DMS 273 treated with DMSO at 0.1 percent for 48 hours (cell line): ENCODE results near the gene SCG5.

Experiments used
- DNase-seq: peaks from one replicate; lab custom pipeline; 2025; lab: John Stamatoyannopoulos, UW

The SCG5 gene

DNA sequence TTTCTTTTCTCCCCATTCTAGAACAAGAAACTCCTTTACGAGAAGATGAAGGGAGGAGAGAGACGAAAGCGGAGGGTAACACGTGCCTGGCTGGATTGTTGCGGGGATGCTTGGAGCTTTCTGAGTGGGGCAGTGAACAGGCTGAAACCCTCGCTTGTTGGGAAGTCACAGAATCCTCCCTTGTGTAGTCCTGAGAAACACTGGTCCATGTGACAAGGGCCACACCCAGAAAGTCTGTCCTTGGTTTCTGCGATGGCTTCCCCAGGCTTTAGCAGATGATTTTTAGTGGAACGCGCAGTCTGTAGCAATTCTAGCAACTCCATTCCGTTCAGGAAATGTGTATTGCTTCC is 50.2 kb downstream of the SCG5 start:
- no peak for DNase-seq

DNA sequence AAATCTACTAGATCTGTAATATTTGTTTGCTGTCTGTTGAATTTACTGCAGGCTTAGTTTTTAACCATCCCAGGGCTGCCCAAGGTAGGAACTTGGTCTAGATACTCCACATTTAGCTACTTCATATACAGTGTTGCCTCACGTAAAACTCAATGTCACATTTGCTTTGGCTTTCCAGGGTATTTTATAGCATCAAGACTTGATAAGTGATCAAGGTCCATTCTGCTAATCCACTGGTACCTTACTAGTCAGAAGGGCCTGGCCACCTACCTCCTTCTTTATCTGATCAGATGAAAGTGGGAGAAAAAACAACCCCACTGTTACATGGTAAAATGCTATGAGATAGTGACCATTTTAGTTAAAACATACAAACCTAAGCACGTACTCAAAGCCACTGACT is 50.8 kb downstream of the SCG5 start:
- no peak for DNase-seq

DNA sequence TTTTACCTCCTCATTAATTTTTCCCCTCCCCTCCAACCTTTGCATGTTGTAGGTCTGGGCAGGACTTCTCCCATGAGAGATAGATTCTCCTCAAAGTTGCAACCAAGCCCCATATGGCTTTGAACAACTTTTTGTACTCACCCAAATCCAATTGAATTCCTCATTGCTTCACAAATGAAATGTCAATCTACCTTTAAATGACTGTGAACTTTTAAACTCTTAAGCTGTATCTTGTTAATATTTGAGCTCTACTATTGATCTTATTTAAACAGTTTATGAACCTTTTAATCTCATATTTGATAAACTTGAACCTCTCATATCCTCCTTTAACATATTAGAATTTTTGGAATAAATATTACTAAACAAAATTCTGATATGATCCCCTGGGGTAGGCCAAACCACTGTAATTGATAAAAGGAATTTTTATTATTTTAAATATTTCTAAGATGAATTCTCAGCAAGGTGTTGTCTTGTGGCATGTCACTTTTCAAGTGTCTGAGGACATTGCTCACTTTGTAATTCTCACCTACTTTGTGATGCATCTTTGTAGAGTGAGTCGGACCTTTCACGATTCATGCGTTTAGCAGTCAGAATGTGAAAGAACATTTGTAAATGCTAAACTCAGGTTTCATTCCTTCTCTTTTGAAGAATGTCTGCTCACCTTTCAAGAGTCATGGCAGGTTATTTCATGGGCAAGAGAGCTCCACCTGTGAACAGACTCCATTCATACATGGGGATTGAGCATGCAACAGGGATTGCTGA is 52.9 kb downstream of the SCG5 start:
- DNase-seq = no peak

DNA sequence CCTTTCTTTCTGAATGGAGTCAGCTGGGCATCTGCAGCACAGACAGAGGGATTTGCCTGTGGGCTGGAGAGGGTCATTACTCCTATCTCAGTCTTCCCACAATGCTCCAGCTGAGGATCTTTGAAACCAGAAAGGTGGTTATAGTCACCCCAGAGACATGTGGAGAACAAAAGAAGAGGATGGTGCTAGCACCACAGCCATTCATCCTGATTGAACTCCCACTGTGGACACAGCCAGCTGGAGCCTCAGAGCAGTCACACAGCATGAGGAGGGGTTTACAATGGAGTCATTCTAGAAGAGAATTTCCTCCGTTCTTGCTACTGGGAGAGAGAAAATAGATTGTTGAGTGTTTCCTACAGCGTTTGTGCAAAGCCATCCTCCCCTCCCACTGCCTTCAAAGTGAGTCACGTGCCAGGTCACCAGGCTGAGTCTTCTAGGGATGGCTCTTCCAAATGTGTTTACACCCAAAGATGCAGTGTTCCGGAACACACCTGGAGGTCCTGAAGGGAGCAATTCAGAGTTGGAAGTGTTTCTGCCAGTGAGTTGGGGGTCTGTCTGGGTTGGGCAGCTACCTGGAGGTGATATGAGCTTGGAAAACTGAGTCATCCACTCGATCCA is 57.4 kb downstream of the SCG5 start:
- DNase-seq = no peak

DNA sequence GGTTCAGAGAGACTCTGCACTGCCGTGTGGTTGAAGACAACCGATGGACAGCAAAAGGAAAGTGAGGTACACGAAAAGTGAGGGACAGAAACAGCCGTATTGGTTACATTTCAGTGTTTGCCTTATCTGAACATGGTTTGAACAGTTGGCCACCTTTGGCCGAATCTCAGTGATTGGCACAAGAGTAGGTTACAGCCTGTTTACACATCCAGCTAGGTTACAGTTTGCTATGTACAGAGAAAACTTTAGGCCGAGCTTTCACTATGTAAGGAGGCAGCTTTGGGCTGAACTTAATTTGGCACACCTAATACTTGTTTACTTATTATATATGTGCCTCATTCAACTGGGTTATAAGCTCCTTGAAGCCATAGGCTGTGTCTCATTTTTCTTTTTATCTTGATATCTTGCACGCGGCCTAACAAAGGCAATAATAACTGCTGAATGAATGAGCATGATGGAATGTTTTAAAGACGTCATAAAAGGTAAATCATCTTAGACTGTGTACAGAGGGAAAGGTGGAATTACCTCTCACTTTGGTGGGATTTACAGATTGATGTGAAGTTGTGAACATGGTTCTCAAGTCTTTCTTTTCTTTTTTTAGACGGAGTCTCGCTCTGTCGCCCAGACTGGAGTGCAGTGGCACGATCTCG is 59.1 kb downstream of the SCG5 start:
- DNase-seq = no peak

DNA sequence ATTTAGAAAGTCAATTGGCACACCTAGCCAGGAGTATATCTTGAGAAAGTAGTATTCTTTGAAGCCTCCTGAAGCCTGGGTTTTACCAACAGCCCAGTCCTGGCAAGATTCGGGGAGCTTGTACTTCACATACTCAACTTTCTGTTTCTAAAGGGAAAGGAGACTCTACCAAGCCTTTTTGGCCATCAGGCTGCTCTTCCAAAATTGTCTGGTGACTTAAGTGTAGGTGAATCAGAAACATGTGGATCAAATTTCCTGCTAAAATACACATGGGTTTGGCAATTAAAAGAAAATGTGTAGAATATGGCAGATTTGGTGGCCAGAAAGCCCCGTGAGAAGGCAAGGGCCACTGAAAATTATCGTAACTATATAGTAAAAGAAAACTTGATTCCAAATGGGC is 60.4 kb downstream of the SCG5 start:
- DNase-seq = no peak

DNA sequence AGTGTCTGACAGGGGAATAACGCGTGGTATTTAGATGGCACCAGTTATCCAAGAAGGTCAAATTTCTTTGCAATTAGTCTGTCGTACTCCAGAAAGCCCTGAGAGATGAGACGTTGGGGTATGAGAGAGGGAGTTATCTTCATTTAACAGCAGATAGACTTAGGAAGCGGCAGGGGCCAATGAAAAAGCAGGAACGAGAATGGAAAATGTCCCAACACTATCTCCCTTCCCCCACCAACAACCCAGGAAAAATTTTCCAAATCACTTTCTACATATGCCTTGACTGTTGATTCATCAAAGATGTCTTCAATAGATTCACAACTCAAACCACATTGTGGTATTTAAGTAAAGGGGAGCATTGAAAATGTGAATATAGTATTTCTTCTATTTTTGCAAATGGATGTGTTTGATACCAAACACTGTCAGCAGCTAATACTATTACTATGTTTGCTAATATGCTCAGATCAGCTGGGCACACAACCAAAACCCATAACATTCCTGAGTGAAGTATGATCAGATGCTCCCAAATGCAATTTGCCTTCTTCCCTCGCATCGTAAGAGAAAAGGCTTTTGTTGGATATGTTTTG is 63.0 kb downstream of the SCG5 start:
- DNase-seq = no peak

DNA sequence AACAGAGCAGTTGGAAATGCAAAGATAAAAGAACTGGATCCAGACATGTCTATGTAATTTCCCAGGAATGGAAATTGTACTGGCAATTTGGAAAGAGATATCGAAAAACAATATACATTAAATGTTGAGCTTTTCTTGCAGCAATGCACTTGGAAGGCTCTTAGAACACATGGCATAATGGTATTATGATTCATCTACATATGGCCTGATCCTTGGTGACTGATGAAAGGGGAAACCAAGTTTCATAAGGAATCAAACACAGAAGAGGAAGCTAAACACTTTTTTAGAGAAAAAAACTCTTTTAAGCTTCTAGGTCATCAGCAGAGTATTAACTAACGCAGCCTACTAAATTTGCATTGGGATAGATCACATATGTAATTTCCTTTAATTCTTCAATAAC is 63.9 kb downstream of the SCG5 start:
- DNase-seq = no peak

DNA sequence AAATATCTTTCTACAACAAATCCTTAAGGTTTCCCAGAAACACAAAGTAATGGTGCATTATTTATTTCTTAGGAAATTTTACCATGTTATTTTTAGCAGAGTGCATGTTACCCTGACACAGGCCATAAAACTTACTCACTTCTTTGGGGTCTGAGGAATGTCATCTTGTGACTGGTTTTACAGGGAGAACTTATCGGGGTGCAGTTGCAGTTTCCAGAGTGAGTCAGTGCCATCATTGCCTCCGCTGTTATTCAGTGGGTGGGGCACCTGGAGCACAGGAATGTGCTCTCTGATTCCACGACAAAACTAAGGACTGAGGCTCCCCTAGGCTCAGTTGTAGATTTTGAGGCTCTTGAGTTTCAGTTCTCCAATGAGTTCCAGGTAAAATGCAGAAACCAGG is 65.2 kb downstream of the SCG5 start:
- DNase-seq = no peak

DNA sequence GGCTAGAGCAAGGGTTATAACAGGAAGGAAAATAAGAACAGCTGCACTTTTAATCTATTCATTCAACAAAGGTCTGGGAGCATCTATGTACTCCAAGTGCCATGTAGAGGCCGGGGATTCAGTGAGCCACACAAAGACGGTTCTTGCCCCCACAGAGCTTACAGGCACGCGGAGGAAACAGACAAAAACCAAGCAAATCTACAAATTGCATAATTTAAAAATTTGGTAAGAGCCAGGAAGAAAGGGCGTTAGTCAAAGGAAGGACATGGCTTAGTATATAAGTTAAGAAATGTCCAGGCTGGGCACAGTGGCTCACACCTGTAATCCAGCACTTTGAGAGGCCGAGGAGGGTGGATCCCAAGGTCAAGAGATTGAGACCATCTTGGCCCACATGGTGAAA is 65.9 kb downstream of the SCG5 start:
- DNase-seq = no peak

DNA sequence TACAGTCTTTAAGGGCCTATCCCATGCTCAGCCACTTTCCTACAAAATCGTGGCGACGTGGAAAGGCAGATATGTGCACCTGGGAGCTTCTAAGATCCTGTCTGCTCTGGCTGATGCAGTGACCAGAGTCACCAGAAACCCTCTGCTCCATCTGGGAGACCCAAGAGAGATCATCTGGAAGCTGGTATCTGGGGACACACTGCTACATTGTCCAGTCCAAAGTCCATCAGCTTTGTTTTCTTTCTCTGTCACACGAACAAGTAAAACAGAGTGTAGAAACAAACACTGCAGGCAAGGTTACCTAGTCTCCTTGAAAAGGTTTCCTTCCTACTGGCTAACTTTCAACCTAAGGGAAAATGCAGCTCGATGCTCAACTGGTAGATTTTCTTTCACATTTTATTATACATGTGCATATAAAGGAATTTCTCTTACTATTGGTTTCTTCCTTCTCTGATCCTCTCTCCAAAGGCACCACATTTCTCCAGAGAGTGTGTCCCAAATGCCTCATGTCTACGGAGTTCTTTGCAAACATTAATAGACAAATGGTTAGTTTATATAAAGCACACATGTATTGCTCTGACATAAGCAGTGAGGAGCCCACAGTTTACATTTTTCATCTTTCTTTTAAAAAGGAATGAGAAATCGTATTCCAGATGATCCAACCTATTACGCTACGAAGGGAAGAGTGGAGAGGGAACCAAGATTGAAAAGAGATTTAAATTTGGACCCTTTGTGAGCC is 68.0 kb downstream of the SCG5 start:
- no peak for DNase-seq

DNA sequence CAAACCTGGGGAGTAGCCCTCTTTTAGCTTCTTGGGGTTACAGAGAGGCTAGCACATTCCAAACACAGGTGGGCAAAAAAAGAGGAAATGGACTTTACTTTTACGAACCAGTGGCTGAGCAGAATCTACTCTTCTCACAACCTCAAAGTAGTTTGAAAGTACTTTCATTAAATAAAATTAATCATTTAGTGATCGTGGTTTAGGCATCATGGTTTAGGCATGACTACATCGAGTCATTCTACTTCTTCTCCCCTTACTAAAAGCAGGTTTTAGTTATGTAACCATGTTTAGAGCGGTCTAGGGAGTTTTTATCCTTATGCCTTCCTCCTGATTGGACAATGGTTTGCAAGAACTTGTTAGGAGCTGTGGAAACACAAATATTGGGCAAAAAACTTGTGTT is 73.8 kb downstream of the SCG5 start:
- no peak for DNase-seq

DNA sequence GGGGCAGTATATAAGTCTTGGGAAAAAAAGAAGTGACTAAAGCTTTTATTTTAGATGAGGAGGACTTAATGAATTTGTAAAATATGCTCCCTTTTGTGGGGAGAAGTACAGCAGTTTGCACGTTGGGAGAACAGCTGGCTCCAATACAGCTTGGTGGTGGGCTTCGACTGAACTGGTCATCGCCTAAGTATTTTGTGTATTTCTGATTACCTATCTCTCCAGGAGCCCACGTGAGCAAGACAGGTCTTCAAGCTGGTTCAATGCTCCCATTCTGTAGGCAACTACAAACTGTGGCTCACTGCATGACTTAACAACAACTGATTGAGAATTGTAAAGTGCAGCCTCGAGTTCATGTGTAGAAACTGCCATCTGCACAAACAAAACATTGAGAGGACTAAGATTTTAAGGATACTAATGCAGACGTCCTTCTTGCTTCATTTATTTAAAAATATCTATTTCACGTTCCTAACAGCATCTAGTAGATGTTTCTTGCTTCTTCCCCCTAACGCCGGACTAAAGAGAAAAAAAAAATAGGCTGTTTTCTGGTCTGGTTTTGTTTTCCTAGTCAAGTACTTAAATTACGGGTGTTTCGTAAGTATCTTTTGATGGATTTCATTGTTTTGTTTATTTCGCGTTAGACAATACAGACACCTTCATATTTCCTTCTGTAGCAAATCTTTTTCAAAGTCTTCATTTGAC is 74.9 kb downstream of the SCG5 start:
- DNase-seq = no peak

DNA sequence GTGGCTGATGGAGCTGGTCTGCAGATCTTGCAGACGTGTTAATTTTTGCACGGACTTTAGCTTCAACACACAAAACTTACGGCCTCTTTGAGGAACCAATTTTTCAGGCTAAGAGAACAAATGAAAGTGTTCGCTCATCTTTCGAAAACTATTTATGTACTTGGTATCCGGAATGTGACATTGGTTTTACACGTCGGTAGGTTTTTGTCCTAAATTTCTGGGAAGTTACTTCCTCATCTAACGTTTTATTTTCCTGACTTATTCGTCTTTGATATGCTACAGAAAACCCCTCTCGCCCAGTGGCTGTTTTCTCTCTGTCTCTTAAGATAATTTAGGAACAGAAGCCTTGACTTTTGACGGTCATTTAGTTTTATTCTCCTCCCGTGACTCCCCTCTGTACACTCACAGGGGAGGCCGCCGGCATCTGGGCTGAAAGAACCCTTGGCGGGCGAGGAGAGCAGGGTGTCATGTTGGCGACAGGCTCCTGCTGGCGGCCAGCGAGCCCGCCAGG is 75.5 kb downstream of the SCG5 start:
- DNase-seq = no peak

DNA sequence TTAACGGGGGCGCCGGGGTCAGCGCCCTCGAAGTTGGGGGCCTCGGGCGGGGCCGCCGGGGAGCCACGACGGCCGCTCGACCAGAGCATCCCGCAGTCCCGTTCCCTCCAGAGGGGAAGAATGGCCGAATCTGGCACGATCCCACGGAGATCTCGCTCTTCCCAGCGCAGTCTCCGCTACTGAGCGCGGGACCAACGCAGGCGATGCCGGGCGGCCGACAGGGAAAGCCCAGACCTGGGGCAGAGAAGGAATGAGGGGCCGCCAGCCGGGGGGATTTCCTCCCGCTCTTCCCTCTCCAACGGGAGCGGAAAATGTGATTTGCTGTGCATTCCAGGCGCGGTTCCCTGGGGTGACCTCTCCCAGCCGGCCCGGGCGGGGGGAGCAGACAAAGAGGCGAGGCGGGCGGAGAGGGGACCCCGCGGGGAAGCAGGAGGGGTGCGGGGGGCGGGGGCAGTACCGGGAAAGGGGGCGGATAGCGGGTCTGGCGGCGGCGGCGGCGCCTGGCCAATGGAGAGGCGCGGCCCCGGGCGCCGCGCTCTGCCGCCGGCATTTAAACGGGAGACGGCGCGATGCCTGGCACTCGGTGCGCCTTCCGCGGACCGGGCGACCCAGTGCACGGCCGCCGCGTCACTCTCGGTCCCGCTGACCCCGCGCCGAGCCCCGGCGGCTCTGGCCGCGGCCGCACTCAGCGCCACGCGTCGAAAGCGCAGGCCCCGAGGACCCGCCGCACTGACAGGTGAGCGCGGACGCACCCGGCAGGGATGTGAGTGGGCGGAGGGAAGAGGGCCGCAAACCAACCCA is 76.1 kb downstream of the SCG5 start, which contains the start of gene GREM1:
TSS of gene GREM1 (plus strand) at position 579 of the 801 bp plus-strand sequence. CDS start 12,687 bp downstream, outside the sequence.
- no peak for DNase-seq

DNA sequence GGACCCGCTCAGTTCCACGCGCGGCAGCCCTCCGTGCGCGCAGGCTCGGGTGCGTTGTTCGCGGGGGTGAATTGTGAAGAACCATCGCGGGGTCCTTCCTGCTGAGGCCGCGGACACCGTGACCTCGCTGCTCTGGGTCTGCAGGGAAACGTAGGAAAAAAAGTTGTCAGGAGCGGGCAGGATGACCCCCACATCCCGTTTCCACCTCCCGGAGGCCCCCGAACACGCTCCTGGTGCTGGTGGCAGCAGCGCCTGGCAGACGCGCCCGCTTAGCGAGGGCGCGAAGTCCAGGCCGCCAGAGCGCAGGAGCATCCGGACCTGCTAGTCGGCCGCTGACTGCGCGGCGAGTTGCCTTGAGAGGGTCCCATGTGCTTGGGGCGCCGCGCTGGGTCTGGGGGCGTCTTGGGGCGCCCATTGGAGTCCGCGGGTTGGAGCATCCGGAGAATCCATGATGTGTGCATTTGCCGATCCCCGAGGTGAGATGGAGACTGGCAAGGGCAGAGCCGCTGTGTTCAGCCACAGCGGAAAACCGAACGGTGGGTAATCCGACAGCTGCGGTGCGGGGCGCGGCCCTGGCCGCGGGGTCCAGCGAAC is 76.8 kb downstream of the SCG5 start:
- DNase-seq = no peak

DNA sequence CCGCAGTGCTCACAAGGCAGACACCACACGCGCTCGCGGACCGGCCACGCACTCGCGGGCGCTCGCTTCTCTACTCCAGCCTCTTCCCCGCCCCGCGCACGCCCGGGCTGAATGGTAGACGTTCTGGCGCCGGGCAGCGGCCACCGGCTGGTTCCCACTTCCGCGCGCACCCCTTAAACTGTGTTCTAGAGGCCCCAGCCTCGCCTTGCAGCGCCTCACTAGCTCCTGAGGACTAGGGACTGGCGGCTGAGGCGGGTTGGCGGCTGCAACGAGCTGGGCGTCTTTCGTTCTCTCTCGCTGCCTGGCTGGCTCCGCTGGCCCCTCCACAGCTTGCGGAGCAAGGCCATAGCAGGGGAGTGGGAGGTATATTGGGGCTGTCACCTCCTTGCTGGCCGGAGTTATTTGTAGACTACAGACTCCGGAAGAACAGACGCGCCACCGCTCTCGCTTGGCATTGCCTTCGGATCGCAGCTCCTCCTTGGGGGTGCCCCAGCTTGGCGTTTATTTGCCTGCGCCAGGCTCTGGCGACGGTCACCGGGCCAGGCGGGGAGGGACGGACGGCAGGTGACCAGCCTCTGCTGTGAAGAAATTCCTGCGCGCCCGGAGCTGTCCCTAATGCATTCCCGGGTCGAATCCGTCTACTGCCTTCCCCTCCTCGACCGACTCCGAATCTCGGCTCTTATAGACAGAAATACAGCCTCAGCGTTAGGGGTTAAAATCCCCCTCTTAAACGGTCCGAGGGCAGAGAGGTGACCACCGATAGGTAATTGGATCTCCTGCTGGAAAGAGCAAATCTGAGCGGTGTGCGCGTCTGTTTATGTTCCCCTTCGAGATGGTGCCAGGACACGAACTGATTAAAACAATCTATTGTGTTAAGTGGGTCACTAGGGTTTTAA is 77.6 kb downstream of the SCG5 start:
- DNase-seq = no peak

DNA sequence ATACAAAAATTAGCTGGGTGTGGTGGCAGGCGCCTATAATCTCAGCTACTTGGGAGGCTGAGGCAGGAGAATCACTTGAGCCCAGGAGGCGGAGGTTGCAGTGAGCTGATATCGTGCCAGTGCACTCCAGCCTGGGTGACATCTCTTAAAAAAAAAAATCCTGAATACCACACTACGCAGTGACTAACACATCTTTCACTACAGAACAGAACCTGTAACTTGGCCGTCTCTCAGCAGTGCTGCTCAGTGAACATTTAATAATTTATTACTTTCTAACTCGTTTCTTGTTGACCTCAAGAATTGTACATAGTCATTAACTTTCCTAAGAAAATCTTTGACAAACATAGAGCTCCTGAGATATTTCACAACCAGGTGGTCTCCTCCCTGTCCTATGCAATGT is 80.1 kb downstream of the SCG5 start:
- DNase-seq = no peak

DNA sequence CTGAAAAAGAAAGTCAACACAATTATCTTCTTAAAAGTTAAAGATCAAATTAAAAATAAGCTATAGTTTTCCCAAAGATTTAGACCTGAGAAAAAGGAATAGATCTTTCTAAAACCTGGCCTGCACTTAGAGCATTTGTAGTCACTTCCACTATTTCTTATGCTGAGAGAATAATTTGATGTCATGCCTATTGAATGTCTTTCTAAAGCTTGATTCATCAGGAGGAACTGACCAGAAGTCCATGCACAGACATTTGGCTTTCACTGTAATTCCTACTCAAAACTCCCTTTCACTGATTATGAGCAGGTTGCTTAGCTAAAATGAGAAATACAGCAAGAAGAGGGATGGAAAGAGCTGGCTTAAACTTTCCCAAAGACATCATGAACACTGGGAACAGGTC is 80.6 kb downstream of the SCG5 start:
- DNase-seq = no peak
